Neural cell (in vitro differentiated cells): Measurements from ENCODE around the gene IRAK4. TPM values are rescaled to one million over a fixed set of nuclear protein-coding genes. Genes with fewer than 3 reads are reported as not detected.

Source experiments
- H2AFZ ChIP-seq: fragments of 200-600, 300-800 bp; sonication (generic), shearing (Covaris generic); 2 replicates; pipeline ENCODE4 v1.6.0; 2014; ENCODE audit warnings: low read depth, mild to moderate bottlenecking, antibody characterized with exemption, low read length, moderate library complexity
- H3F3A ChIP-seq: fragments of 200-600 bp; shearing (Covaris generic); 2 replicates; pipeline ENCODE4 v1.6.1; 2016; ENCODE audit warnings: mild to moderate bottlenecking, moderate library complexity, mixed read lengths, antibody characterized with exemption, low read length; ENCODE audit not compliant: insufficient read depth, poor library complexity, severe bottlenecking
- H3K27ac ChIP-seq: fragments of 200-600, 300-800 bp; sonication (generic), shearing (Covaris generic); 2 replicates; pipeline ENCODE4 v1.5.1; 2014; ENCODE audit warnings: mild to moderate bottlenecking, low read length, moderate library complexity
- H3K27me3 ChIP-seq: fragments of 300-800, 200-600 bp; sonication (generic), shearing (Covaris generic); 2 replicates; pipeline ENCODE4 v1.6.0; 2014; ENCODE audit warnings: mild to moderate bottlenecking, low read depth, low read length, moderate library complexity; ENCODE audit not compliant: insufficient read depth
- H3K36me3 ChIP-seq: fragments of 300-800, 200-600 bp; sonication (generic), shearing (Covaris generic); 2 replicates; pipeline ENCODE4 v1.5.1; 2014; ENCODE audit warnings: mild to moderate bottlenecking, antibody characterized with exemption, low read length, moderate library complexity; ENCODE audit not compliant: insufficient read depth
- H3K4me2 ChIP-seq: fragments of 300-800, 200-600 bp; sonication (generic), shearing (Covaris generic); 2 replicates; pipeline ENCODE4 v1.6.0; 2014; ENCODE audit warnings: mild to moderate bottlenecking, low read length
- H3K4me3 ChIP-seq: fragments of 300-800, 200-600 bp; sonication (generic), shearing (Covaris generic); 2 replicates; pipeline ENCODE4 v1.5.1; 2014; ENCODE audit warnings: mild to moderate bottlenecking, low read length, moderate library complexity
- H3K79me2 ChIP-seq: fragments of 200-600 bp; shearing (Covaris generic); replicated peaks from 2 replicates; pipeline ENCODE4 v1.6.0; 2014; ENCODE audit warnings: mild to moderate bottlenecking, low read length, moderate library complexity; ENCODE audit not compliant: insufficient read depth
- H3K9ac ChIP-seq: fragments of 300-800, 200-600 bp; sonication (generic), shearing (Covaris generic); 2 replicates; pipeline ENCODE4 v1.6.1; 2016; ENCODE audit warnings: mild to moderate bottlenecking, low read length, mixed read lengths
- H3K9me2 ChIP-seq: fragments of 200-600 bp; shearing (Covaris generic); 2 replicates; pipeline ENCODE4 v1.6.1; 2016; ENCODE audit warnings: mild to moderate bottlenecking, low read length, mixed read lengths; ENCODE audit not compliant: insufficient read depth
- H3K9me3 ChIP-seq: fragments of 200-600, 300-800 bp; sonication (generic), shearing (Covaris generic); 2 replicates; pipeline ENCODE4 v1.6.1; 2016; ENCODE audit warnings: mild to moderate bottlenecking, mixed run types, low read length, moderate library complexity, mixed read lengths
- H4K20me1 ChIP-seq: fragments of 200-600 bp; shearing (Covaris generic); 2 replicates; pipeline ENCODE4 v1.6.1; 2016; ENCODE audit warnings: mild to moderate bottlenecking, mixed run types; ENCODE audit not compliant: insufficient read depth
- EP300 ChIP-seq: fragments of 450-650 bp; conservative IDR thresholded peaks from 2 replicates; pipeline ENCODE4 v1.6.1; 2014; ENCODE audit warnings: antibody characterized with exemption, mild to moderate bottlenecking, moderate library complexity; ENCODE audit not compliant: poor library complexity, severe bottlenecking
- EZH2 ChIP-seq: fragments of 200-600, 300-800 bp; shearing (Covaris generic), sonication (generic); IDR thresholded peaks from 2 replicates; pipeline ENCODE4 v1.6.1; 2014; ENCODE audit warnings: antibody characterized with exemption, low read length, borderline replicate concordance, mild to moderate bottlenecking; ENCODE audit not compliant: insufficient read depth, poor library complexity, severe bottlenecking
- MXI1 ChIP-seq: fragments of 450-650 bp; conservative IDR thresholded peaks from 2 replicates; pipeline ENCODE4 v1.6.1; 2014; ENCODE audit warnings: antibody characterized with exemption, mild to moderate bottlenecking; ENCODE audit not compliant: poor library complexity, severe bottlenecking
- POLR2AphosphoS5 ChIP-seq: IDR thresholded peaks from 2 replicates; pipeline ENCODE4 v1.6.1; 2012
- RAD21 ChIP-seq: fragments of 450-650 bp; conservative IDR thresholded peaks from 2 replicates; pipeline ENCODE4 v1.6.1; 2014; ENCODE audit warnings: antibody characterized with exemption, mild to moderate bottlenecking, moderate library complexity
- SMC3 ChIP-seq: fragments of 450-650 bp; conservative IDR thresholded peaks from 2 replicates; pipeline ENCODE4 v1.6.1; 2014; ENCODE audit warnings: antibody characterized with exemption, mild to moderate bottlenecking, moderate library complexity; ENCODE audit not compliant: poor library complexity
- TAF1 ChIP-seq: IDR thresholded peaks from 2 replicates; pipeline ENCODE4 v1.6.1; 2012; ENCODE audit warnings: low read depth
- polyA plus RNA-seq: library from polyadenylated mRNA; depleted of rRNA; stranded (reverse); fragments of >200 nt; gene quantifications from 2 replicates; pipeline ENCODE4 v1.2.3, GENCODE V29; 2014
- TF ChIP-seq, protein P1 (sequence below): fragments of 450-650 bp; IDR thresholded peaks from 2 replicates; pipeline ENCODE4 v1.5.1; 2014; ENCODE audit warnings: antibody characterized with exemption, mild to moderate bottlenecking, moderate library complexity; ENCODE audit not compliant: poor library complexity, severe bottlenecking
- TF ChIP-seq, protein P2 (sequence below): IDR thresholded peaks from 2 replicates; pipeline ENCODE4 v1.6.1; 2012; ENCODE audit warnings: borderline replicate concordance

The IRAK4 gene
- polyA plus RNA-seq, 1 donor from 2014 or later: 7.0 TPM

DNA sequence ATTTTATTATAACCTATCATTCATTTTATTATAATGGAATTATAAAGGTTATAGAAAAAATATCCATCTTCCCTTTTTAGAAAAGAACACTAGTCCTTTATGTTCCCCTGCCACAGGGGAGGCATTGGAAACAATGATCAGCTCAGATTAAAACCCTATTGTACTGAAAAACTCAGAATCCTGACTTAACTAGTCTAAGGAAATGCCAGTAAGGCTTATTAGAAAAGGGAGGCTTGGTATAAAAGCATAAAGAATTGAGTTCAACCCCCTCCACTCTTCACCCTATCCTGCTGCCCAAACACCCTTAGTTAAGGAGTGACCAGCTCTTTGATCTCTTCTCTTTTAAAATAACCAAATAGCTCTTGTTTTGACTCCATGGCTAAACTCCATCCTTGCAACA, 36.1 kb upstream of the IRAK4 start:
- H3K27me3 ChIP-seq: no peaks in the 10 kb centered on the region
- no peaks in the 10 kb centered on the region for H3K79me2 ChIP-seq
- H4K20me1 ChIP-seq: no peaks in the 10 kb centered on the region
- H2AFZ ChIP-seq: no peak overlapping the region
- no peaks in the 10 kb centered on the region for H3K36me3 ChIP-seq
- no peak overlapping the region for H3K27ac ChIP-seq
- no peaks in the 10 kb centered on the region for H3F3A ChIP-seq
- no peak for TF ChIP-seq MXI1
- no peak for TF ChIP-seq RAD21
- TF ChIP-seq, protein P1, sequence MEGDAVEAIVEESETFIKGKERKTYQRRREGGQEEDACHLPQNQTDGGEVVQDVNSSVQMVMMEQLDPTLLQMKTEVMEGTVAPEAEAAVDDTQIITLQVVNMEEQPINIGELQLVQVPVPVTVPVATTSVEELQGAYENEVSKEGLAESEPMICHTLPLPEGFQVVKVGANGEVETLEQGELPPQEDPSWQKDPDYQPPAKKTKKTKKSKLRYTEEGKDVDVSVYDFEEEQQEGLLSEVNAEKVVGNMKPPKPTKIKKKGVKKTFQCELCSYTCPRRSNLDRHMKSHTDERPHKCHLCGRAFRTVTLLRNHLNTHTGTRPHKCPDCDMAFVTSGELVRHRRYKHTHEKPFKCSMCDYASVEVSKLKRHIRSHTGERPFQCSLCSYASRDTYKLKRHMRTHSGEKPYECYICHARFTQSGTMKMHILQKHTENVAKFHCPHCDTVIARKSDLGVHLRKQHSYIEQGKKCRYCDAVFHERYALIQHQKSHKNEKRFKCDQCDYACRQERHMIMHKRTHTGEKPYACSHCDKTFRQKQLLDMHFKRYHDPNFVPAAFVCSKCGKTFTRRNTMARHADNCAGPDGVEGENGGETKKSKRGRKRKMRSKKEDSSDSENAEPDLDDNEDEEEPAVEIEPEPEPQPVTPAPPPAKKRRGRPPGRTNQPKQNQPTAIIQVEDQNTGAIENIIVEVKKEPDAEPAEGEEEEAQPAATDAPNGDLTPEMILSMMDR: no peak
- no peak for TF ChIP-seq EZH2
- TF ChIP-seq TAF1: no peak
- no peak for TF ChIP-seq POLR2AphosphoS5
- no peak for TF ChIP-seq EP300
- TF ChIP-seq SMC3: no peak
- TF ChIP-seq, protein P2, sequence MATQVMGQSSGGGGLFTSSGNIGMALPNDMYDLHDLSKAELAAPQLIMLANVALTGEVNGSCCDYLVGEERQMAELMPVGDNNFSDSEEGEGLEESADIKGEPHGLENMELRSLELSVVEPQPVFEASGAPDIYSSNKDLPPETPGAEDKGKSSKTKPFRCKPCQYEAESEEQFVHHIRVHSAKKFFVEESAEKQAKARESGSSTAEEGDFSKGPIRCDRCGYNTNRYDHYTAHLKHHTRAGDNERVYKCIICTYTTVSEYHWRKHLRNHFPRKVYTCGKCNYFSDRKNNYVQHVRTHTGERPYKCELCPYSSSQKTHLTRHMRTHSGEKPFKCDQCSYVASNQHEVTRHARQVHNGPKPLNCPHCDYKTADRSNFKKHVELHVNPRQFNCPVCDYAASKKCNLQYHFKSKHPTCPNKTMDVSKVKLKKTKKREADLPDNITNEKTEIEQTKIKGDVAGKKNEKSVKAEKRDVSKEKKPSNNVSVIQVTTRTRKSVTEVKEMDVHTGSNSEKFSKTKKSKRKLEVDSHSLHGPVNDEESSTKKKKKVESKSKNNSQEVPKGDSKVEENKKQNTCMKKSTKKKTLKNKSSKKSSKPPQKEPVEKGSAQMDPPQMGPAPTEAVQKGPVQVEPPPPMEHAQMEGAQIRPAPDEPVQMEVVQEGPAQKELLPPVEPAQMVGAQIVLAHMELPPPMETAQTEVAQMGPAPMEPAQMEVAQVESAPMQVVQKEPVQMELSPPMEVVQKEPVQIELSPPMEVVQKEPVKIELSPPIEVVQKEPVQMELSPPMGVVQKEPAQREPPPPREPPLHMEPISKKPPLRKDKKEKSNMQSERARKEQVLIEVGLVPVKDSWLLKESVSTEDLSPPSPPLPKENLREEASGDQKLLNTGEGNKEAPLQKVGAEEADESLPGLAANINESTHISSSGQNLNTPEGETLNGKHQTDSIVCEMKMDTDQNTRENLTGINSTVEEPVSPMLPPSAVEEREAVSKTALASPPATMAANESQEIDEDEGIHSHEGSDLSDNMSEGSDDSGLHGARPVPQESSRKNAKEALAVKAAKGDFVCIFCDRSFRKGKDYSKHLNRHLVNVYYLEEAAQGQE: no peak
- no peak overlapping the region for H3K9ac ChIP-seq
- H3K4me2 ChIP-seq: no peak overlapping the region
- no peak overlapping the region for H3K4me3 ChIP-seq
- H3K9me3 ChIP-seq: no peaks in the 10 kb centered on the region
- no peaks in the 10 kb centered on the region for H3K9me2 ChIP-seq

GRCh38 chr12:43723134-43723533, 35.6 kb upstream of the IRAK4 start:
- TF ChIP-seq SMC3 (no peak), TAF1 (no peak), RAD21 (no peak), POLR2AphosphoS5 (no peak), EZH2 (no peak), EP300 (no peak), MXI1 (no peak)
- TF ChIP-seq, protein P1: no peak
- TF ChIP-seq, protein P2: no peak
- no peaks in the 10 kb centered on the region for H3K9me3 ChIP-seq
- H3K36me3 ChIP-seq: no peaks in the 10 kb centered on the region
- no peak overlapping the region for H3K9ac ChIP-seq
- no peaks in the 10 kb centered on the region for H3K79me2 ChIP-seq
- no peak overlapping the region for H3K27ac ChIP-seq
- no peaks in the 10 kb centered on the region for H3K27me3 ChIP-seq
- no peak overlapping the region for H3K4me2 ChIP-seq
- no peaks in the 10 kb centered on the region for H3K9me2 ChIP-seq
- H3F3A ChIP-seq: no peaks in the 10 kb centered on the region
- H2AFZ ChIP-seq: no peak overlapping the region
- H4K20me1 ChIP-seq: no peaks in the 10 kb centered on the region
- H3K4me3 ChIP-seq: no peak overlapping the region
